Lung (tissue), 12 donors: Measurements from ENCODE around the gene UBR4. TPM values are rescaled to one million over a fixed set of nuclear protein-coding genes. Genes with fewer than 3 reads are reported as not detected.

Source experiments
- ATAC-seq: fragments of 200-7000 bp; cut with Tn5 transposase; one replicate; pipeline ENCODE4 v1.9.1; 2020; ENCODE audit warnings: moderate number of reproducible peaks; ENCODE audit not compliant: insufficient read depth, low FRiP score
- DNase-seq, 3 donors: peaks; one replicate each; pipeline ENCODE4 v3.0.0-alpha.2; 2013 to 2017
- H3K27ac ChIP-seq, 2 donors: one replicate each; pipeline ENCODE4 v1.5.1; 2013; ENCODE audit warnings: mild to moderate bottlenecking in 2 of 2, moderate library complexity in 2 of 2, control low read depth in 1 of 2, inconsistent platforms in 1 of 2, low read depth in 1 of 2, low read length in 1 of 2
- H3K27me3 ChIP-seq, 3 donors: one replicate each; pipeline ENCODE4 v1.5.1; 2013; ENCODE audit warnings: low read length in 2 of 3; ENCODE audit not compliant: control insufficient read depth in 3 of 3, insufficient read depth in 3 of 3
- H3K36me3 ChIP-seq, 4 donors: one replicate each; pipeline ENCODE4 v1.5.1; 2013; ENCODE audit warnings: low read length in 4 of 4, mild to moderate bottlenecking in 1 of 4, moderate library complexity in 1 of 4; ENCODE audit not compliant: control insufficient read depth in 4 of 4, insufficient read depth in 4 of 4
- H3K4me1 ChIP-seq, 5 donors: one replicate each; pipeline ENCODE4 v1.5.1; 2013; ENCODE audit warnings: low read length in 5 of 5, mild to moderate bottlenecking in 2 of 5, moderate library complexity in 1 of 5; ENCODE audit not compliant: control insufficient read depth in 5 of 5, insufficient read depth in 5 of 5
- H3K4me3 ChIP-seq: one replicate; pipeline ENCODE4 v1.5.1; 2013; ENCODE audit warnings: mild to moderate bottlenecking, control low read depth, moderate library complexity
- H3K9ac ChIP-seq, 2 donors: one replicate each; pipeline ENCODE4 v1.5.1; 2013; ENCODE audit warnings: low read length in 2 of 2, control low read depth in 1 of 2; ENCODE audit not compliant: insufficient read depth in 1 of 2
- H3K9me3 ChIP-seq, 4 donors: one replicate each; pipeline ENCODE4 v1.5.1; 2013; ENCODE audit warnings: low read length in 3 of 4, mild to moderate bottlenecking in 1 of 4, moderate library complexity in 1 of 4; ENCODE audit not compliant: control insufficient read depth in 4 of 4, insufficient read depth in 3 of 4
- CTCF ChIP-seq: IDR thresholded peaks from 2 replicates; pipeline ENCODE4 v1.5.1; 2012; ENCODE audit warnings: mild to moderate bottlenecking; ENCODE audit errors: control extremely low read depth, extremely low read depth
- WGBS, 2 donors: extraction: QIAGEN DNeasy Blood & Tissue Kit; methylation state at CpG; one replicate each; pipeline ENCODE4 v1.1.7; 2013; 5-methylcytosine and 5-hydroxymethylcytosine counted together
- polyA plus RNA-seq, 2 donors: library from polyadenylated mRNA; stranded (reverse); fragments of 200-250 nt; gene quantifications; one replicate each; pipeline ENCODE4 v1.2.1, GENCODE V29; 2013
- total RNA-seq, 2 donors: library from RNA; depleted of rRNA in 1 of 2; stranded (reverse); fragments of >200 nt in 1 of 2; gene quantifications; one replicate each; pipeline ENCODE4 v1.2.1, GENCODE V29; 2014 to 2021
- donor health status: control.
- donor health status: control.
- donor health status: Bipolar disorder and iron deficiency.
- donor health status: healthy.
- donor health status: DM: yes; HTN: yes; CAD: no.

UBR4 gene
- total and polyA plus RNA-seq, 4 donors = 90.8 to 128 (median 113) TPM

GRCh38 chr1:19164274-19165015, 45.6 kb downstream of the UBR4 start:
- WGBS, 2 donors = 79 to 83% methylated on average over 10 of the region's 10 CpGs
- TF ChIP-seq CTCF = no peak
- H3K9me3 ChIP-seq = no peaks in the 10 kb centered on the region
- no peak overlapping the region for H3K27ac ChIP-seq
- no peak overlapping the region for H3K9ac ChIP-seq
- ATAC-seq (no peak), DNase-seq (peak; percentile 30 to 46 (median 39))
- no peaks in the 10 kb centered on the region for H3K4me1 ChIP-seq
- no peak overlapping the region for H3K4me3 ChIP-seq
- H3K27me3 ChIP-seq = no peaks in the 10 kb centered on the region
- peaks cover 65 to 81% (median 73%) of the 10 kb centered on the region in 4 donors for H3K36me3 ChIP-seq

DNA sequence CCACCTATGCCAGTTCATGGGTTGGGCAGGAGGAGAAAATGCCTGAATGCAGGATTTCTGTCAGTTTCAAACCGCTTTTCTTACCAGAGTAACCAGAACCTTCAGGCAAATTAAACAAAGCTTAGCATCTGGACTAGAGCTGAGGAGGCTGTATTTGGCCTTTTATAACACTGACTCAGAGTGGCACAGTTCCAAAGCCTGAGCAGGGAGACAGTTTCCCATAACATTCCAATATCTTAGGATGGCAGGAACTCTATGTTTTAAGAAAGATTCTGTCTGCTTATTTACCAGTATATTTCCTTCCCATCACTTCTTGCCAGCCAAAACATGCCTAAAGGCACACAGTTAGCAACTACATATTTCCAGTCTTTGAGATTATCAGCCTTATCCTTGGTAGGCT, 46.8 kb downstream of the UBR4 start:
- ATAC-seq (no peak), DNase-seq (no peak)
- H3K4me1 ChIP-seq = no peaks in the 10 kb centered on the region
- 80 to 93% methylated on average over 1 of the region's 1 CpG for WGBS, 2 donors
- H3K36me3 ChIP-seq = peaks cover 66 to 79% (median 72%) of the 10 kb centered on the region in 4 donors
- no peak for TF ChIP-seq CTCF
- H3K9me3 ChIP-seq = no peaks in the 10 kb centered on the region
- H3K27me3 ChIP-seq = no peaks in the 10 kb centered on the region
- H3K27ac ChIP-seq = no peak overlapping the region
- no peak overlapping the region for H3K9ac ChIP-seq
- H3K4me3 ChIP-seq = no peak overlapping the region

DNA sequence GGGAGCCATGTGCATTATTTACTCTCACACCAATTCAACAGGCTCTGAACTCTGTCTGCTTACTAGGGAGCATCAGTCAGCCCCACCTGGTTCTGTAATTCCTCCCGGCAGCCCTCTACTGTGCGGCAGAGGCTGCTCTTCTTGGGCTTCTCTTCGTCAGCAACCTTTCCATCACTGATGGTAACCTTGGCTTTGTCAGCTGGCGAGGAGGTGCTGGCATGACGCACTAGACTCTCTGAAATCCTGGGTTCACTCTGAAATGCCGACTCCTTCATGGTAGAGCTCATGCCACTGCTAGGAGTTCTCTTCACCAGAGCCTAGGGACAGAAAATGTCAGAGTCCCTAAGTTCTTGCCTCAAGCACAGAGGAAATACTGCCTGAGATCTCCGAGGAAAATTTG, 49.2 kb downstream of the UBR4 start:
- Histone ChIP-seq H3K4me1 (no peaks in the 10 kb centered on the region), H3K36me3 (peaks cover 64 to 79% (median 73%) of the 10 kb centered on the region in 4 donors), H3K9ac (no peak overlapping the region), H3K27ac (no peak overlapping the region), H3K4me3 (no peak overlapping the region), H3K9me3 (no peaks in the 10 kb centered on the region), H3K27me3 (no peaks in the 10 kb centered on the region)
- DNase-seq = no peak
- 96 to 97% methylated on average over 7 of the region's 7 CpGs for WGBS, 2 donors
- TF ChIP-seq CTCF = no peak
- ATAC-seq = no peak
